RWPE1 (cell line): Measurements from ENCODE around the gene NPEPL1.
"Not testable (repeated sequence)": the region's sequence is repeated elsewhere in the genome, so short reads cannot be mapped to it uniquely, and the experiment has no call there.

Experiments used
- CTCF ChIA-PET: fragments of 350-600 bp; sonication (Branson Sonifier 250); formaldehyde crosslinking; extraction: SDS; loops from one replicate; lab custom pipeline; 2021; lab: Yijun Ruan, JAX
- POLR2A ChIA-PET: fragments of 400-600 bp; formaldehyde crosslinking; extraction: SDS; loops from one replicate; lab custom pipeline; 2020; ENCODE audit warnings: antibody characterized with exemption; ENCODE audit not compliant: low non-redundant PET; lab: Yijun Ruan, JAX
- DNase-seq: peaks from one replicate; pipeline ENCODE4 v3.0.0; 2012; ENCODE audit warnings: low spot score
- H3K27ac ChIP-seq: fragments of 450-650 bp; 2 replicates; pipeline ENCODE4 v1.5.1; 2017
- CTCF ChIP-seq: fragments of 450-650 bp; conservative IDR thresholded peaks from 2 replicates; pipeline ENCODE4 v1.5.1; 2017; ENCODE audit warnings: low read depth, mild to moderate bottlenecking

The NPEPL1 gene, protein sequence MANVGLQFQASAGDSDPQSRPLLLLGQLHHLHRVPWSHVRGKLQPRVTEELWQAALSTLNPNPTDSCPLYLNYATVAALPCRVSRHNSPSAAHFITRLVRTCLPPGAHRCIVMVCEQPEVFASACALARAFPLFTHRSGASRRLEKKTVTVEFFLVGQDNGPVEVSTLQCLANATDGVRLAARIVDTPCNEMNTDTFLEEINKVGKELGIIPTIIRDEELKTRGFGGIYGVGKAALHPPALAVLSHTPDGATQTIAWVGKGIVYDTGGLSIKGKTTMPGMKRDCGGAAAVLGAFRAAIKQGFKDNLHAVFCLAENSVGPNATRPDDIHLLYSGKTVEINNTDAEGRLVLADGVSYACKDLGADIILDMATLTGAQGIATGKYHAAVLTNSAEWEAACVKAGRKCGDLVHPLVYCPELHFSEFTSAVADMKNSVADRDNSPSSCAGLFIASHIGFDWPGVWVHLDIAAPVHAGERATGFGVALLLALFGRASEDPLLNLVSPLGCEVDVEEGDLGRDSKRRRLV

GRCh38 chr20:58692579-58693225 lies at the start of gene NPEPL1:
Gene NPEPL1 (plus strand): TSS chr20:58692800. CDS start chr20:58692901, 101 bp downstream.
- POLR2A ChIA-PET: interaction anchor here (0.6 to 1.4 kb wide), 2 partner anchors 197 to 199 kb away, joined by 3 read pairs; no protein-coding TSS in a partner anchor

GRCh38 chr20:58642896-58643295 lies 49.7 kb upstream of the NPEPL1 start:
- DNase-seq, H3K27ac ChIP-seq, POLR2A ChIA-PET: not testable (repeated sequence)
- CTCF ChIA-PET: interaction anchor here (0.6 to 1.0 kb wide), 3 partner anchors 11 to 161 kb away, joined by 3 read pairs; no protein-coding TSS in a partner anchor

More at GRCh38 chr20:58692579-58693225, at the start of gene NPEPL1:
- peak within 1 kb of the TSS; percentile 84 for H3K27ac ChIP-seq
- DNase-seq: peak; percentile 95
- TF ChIP-seq CTCF: peak; percentile 93
- CTCF ChIA-PET: interaction anchor here (0.6 to 1.0 kb wide), 3 partner anchors 42 to 810 kb away, joined by 3 to 4 read pairs (median 3); partner anchors contain the start of gene STX16

DNA sequence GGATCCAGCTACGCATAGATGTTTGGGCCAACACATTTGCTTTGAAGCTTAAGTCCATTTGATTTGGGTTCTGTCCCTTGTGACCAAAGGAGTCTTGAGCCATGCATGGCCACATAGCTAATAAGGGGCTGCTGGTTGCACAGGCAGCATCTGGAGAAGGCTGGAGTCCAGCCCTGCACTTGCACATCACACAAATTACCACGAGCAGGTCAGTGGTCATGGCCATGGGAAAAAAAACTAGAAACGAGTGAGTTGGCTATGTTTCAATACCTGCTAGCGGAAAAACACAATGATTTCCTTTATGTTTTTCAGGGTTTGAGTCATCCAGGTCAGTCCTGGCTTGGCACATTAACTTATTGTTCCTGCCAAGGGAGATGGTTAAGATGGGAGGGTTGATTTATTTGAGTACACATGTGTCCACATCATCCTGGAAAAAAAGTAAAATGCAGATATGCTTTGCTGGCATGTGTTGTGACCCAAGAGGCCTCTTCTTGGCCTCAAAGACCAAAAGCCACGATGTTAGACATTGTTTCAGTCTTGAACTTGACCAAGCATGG lies 47.1 kb upstream of the NPEPL1 start:
- CTCF ChIA-PET: interaction anchor here (0.6 to 0.7 kb wide), 4 partner anchors 30 to 213 kb away, joined by 3 to 7 read pairs (median 6); no protein-coding TSS in a partner anchor
- DNase-seq: peak; percentile 89
- peak overlapping the region; percentile 76 for H3K27ac ChIP-seq
- TF ChIP-seq CTCF: no peak
- POLR2A ChIA-PET: no interaction called here

- TF ChIP-seq CTCF: no peak
- ChIA-PET CTCF (interaction anchor here (0.5 to 1.3 kb wide), 5 partner anchors 12 to 1052 kb away, joined by 3 to 7 read pairs (median 5); no protein-coding TSS in a partner anchor), POLR2A (no interaction called here)
- H3K27ac ChIP-seq: peak overlapping the region; percentile 76
- DNase-seq: no peak
These were observed 46.3 kb upstream of the NPEPL1 start for GRCh38 chr20:58646257-58646656.

DNA sequence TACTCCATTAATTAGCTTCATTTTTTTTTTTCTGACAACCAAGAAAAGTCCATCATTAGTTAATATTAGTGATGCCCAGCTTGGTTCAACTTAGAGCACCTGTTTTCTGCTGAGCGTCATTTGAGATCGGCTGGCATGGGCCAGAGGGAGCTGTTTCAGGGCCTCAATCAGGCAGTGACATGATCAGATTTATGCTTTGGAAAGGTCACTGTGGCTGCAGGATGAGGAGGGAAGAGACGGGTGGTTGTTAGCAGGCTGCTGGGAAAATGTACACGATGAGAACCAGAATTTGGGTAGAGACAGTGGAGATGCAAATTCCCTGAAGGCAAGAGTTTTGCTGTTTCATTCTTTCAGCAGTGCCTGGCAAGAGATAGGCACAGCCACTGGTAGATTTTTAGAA lies 45.9 kb upstream of the NPEPL1 start:
- no peak for TF ChIP-seq CTCF
- H3K27ac ChIP-seq: no peak overlapping the region
- POLR2A ChIA-PET: no interaction called here
- DNase-seq: no peak
- CTCF ChIA-PET: interaction anchor here (0.5 to 1.3 kb wide), 4 partner anchors 11 to 1052 kb away, joined by 3 to 5 read pairs (median 4); no protein-coding TSS in a partner anchor

GRCh38 chr20:58647162-58647795 lies 45.3 kb upstream of the NPEPL1 start:
- ChIA-PET CTCF (interaction anchor here (0.6 to 1.4 kb wide), 5 partner anchors 18 to 411 kb away, joined by 3 to 5 read pairs (median 4); no protein-coding TSS in a partner anchor), POLR2A (no interaction called here)
- DNase-seq: no peak
- no peak for TF ChIP-seq CTCF
- H3K27ac ChIP-seq: no peak overlapping the region; the same call in 1 of the 2 replicates
